Measurements from ENCODE around the gene TRIM50.
"Not testable (repeated sequence)": the region's sequence is repeated elsewhere in the genome, so short reads cannot be mapped to it uniquely, and the experiment has no call there.

TRIM50 gene

DNA sequence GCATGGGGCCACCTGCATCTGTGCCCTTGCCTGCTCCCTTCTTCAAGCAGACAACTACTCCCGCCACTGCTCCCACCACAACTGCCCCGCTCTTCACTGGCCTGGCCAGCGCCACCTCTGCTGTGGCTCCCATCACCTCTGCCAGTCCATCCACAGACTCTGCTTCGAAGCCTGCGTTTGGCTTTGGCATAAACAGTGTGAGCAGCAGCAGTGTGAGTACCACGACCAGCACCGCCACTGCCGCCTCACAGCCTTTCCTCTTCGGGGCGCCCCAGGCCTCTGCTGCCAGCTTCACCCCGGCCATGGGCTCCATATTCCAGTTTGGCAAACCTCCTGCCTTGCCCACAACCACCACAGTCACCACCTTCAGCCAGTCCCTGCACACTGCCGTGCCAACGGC, 30.6 kb downstream of the TRIM50 start:
- H3K4me2 ChIP-seq (ENCODE audit: low read depth, low read length, poor library complexity, severe bottlenecking); H3F3A ChIP-seq (ENCODE audit: low read depth); H3K4me3 ChIP-seq (ENCODE audit: low read length, poor library complexity, severe bottlenecking); H3K9ac ChIP-seq (ENCODE audit: low read depth, low read length, poor library complexity, severe bottlenecking); H3K4me1 ChIP-seq (ENCODE audit: insufficient read depth, low read length, poor library complexity, severe bottlenecking); H3K9me3 ChIP-seq (ENCODE audit: insufficient read depth, low read depth, low read length); H3K36me3 ChIP-seq (ENCODE audit: insufficient read depth, low read length); H4K20me1 ChIP-seq (ENCODE audit: insufficient read depth, low read length, poor library complexity, severe bottlenecking); H3K27me3 ChIP-seq (ENCODE audit: insufficient read depth, low read length, poor library complexity, severe bottlenecking); H2AFZ ChIP-seq (ENCODE audit: low read length); H3K79me2 ChIP-seq (ENCODE audit: insufficient read depth, low read length); H3K9me2 ChIP-seq (replicated peaks; ENCODE audit: low read depth, low read length): not testable (repeated sequence)

DNA sequence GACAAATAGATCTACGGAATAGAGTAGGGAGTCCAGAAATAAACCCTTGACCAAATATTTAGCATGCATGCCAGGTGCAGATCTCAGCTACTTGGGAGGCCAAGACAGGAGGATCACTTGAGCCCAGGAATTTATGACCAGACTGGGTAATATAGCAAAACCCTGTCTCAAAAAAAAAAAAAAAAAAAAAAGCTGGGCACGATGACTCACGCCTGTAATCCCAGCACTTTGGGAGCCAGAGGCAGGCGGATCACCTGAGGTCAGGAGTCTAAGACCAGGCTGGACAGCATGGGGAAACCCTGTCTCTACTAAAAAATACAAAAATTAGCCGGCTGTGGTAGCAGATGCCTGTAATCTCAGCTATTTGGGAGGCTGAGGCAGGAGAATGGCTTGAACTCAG, 50.7 kb downstream of the TRIM50 start:
- not testable (repeated sequence) for H3K9me3 ChIP-seq (ENCODE audit: insufficient read depth, low read depth, low read length); H3K4me3 ChIP-seq (ENCODE audit: low read length, poor library complexity, severe bottlenecking); H3K9me2 ChIP-seq (replicated peaks; ENCODE audit: low read depth, low read length); H3K4me1 ChIP-seq (ENCODE audit: insufficient read depth, low read length, poor library complexity, severe bottlenecking); H3K36me3 ChIP-seq (ENCODE audit: insufficient read depth, low read length); H2AFZ ChIP-seq (ENCODE audit: low read length); H3K27me3 ChIP-seq (ENCODE audit: insufficient read depth, low read length, poor library complexity, severe bottlenecking); H3F3A ChIP-seq (ENCODE audit: low read depth); H3K79me2 ChIP-seq (ENCODE audit: insufficient read depth, low read length); H3K4me2 ChIP-seq (ENCODE audit: low read depth, low read length, poor library complexity, severe bottlenecking); H4K20me1 ChIP-seq (ENCODE audit: insufficient read depth, low read length, poor library complexity, severe bottlenecking); H3K9ac ChIP-seq (ENCODE audit: low read depth, low read length, poor library complexity, severe bottlenecking)

GRCh38 chr7:73267813-73268212, 60.1 kb downstream of the TRIM50 start:
- H4K20me1 ChIP-seq (ENCODE audit: insufficient read depth, low read length, poor library complexity, severe bottlenecking) = not testable (repeated sequence)

GRCh38 chr7:73266719-73267368, 61.0 kb downstream of the TRIM50 start:
- not testable (repeated sequence) for H3F3A ChIP-seq (ENCODE audit: low read depth); H3K4me2 ChIP-seq (ENCODE audit: low read depth, low read length, poor library complexity, severe bottlenecking); H2AFZ ChIP-seq (ENCODE audit: low read length); H3K9ac ChIP-seq (ENCODE audit: low read depth, low read length, poor library complexity, severe bottlenecking); H3K9me2 ChIP-seq (replicated peaks; ENCODE audit: low read depth, low read length); H3K4me1 ChIP-seq (ENCODE audit: insufficient read depth, low read length, poor library complexity, severe bottlenecking); H3K9me3 ChIP-seq (ENCODE audit: insufficient read depth, low read depth, low read length); H3K36me3 ChIP-seq (ENCODE audit: insufficient read depth, low read length); H3K27me3 ChIP-seq (ENCODE audit: insufficient read depth, low read length, poor library complexity, severe bottlenecking); H3K4me3 ChIP-seq (ENCODE audit: low read length, poor library complexity, severe bottlenecking); H4K20me1 ChIP-seq (ENCODE audit: insufficient read depth, low read length, poor library complexity, severe bottlenecking); H3K79me2 ChIP-seq (ENCODE audit: insufficient read depth, low read length)

More at GRCh38 chr7:73267813-73268212, 60.1 kb downstream of the TRIM50 start:
- not testable (repeated sequence) for H3K27me3 ChIP-seq (ENCODE audit: insufficient read depth, low read length, poor library complexity, severe bottlenecking); H3K9ac ChIP-seq (ENCODE audit: low read depth, low read length, poor library complexity, severe bottlenecking); H3K36me3 ChIP-seq (ENCODE audit: insufficient read depth, low read length); H3K79me2 ChIP-seq (ENCODE audit: insufficient read depth, low read length); H3K4me2 ChIP-seq (ENCODE audit: low read depth, low read length, poor library complexity, severe bottlenecking); H2AFZ ChIP-seq (ENCODE audit: low read length); H3K4me1 ChIP-seq (ENCODE audit: insufficient read depth, low read length, poor library complexity, severe bottlenecking); H3K9me2 ChIP-seq (replicated peaks; ENCODE audit: low read depth, low read length); H3K4me3 ChIP-seq (ENCODE audit: low read length, poor library complexity, severe bottlenecking); H3K9me3 ChIP-seq (ENCODE audit: insufficient read depth, low read depth, low read length); H3F3A ChIP-seq (ENCODE audit: low read depth)
